ENCODE data around the gene OGG1.

GRCh38 chr3:9782770-9783169 lies 33.0 kb downstream of the OGG1 start:
- TF ChIP-seq CTCF (IDR thresholded peaks at IDR 0.05; ENCODE audit: poor library complexity, severe bottlenecking) (peak; percentile 54), EP300 (conservative IDR thresholded peaks at IDR 0.05; ENCODE audit: poor library complexity, severe bottlenecking) (no peak), RAD21 (conservative IDR thresholded peaks at IDR 0.05) (peak; percentile 55), EZH2 (IDR thresholded peaks at IDR 0.05; ENCODE audit: borderline replicate concordance, insufficient read depth, low read length, poor library complexity, severe bottlenecking) (no peak)
